Esophagus squamous epithelium (tissue), 5 donors: ENCODE measurements around the gene CRYBB1. TPM values are rescaled to one million over a fixed set of nuclear protein-coding genes. Genes with fewer than 3 reads are reported as not detected.

Experiments used
- DNase-seq: peaks from one replicate; lab custom pipeline; 2025; lab: John Stamatoyannopoulos, UW
- H3K27ac ChIP-seq, 4 donors: fragments of 200-600 bp; sonication (generic); one replicate each; pipeline ENCODE4 v1.5.1; 2016 to 2019; ENCODE audit warnings: mild to moderate bottlenecking in 1 of 4
- H3K27me3 ChIP-seq, 4 donors: fragments of 200-600 bp; sonication (generic); 1 replicate in 3 of 4; 2 replicates in 1 of 4; pipeline versions ENCODE4 v1.5.1 to v1.6.0; 2017 to 2021; ENCODE audit warnings: antibody characterized with exemption in 1 of 4
- H3K36me3 ChIP-seq, 3 donors: fragments of 200-600 bp; sonication (generic); one replicate each; pipeline ENCODE4 v1.5.1; 2016 to 2019
- H3K4me1 ChIP-seq, 3 donors: fragments of 200-600 bp; sonication (generic); one replicate each; pipeline ENCODE4 v1.5.1; 2017 to 2019
- H3K4me3 ChIP-seq, 4 donors: fragments of 200-600 bp; sonication (generic); 1 replicate in 3 of 4; 2 replicates in 1 of 4; pipeline ENCODE4 v1.5.1; 2016 to 2019; ENCODE audit warnings: mild to moderate bottlenecking in 2 of 4, moderate library complexity in 1 of 4
- H3K9me3 ChIP-seq, 3 donors: fragments of 200-600 bp; sonication (generic); one replicate each; pipeline ENCODE4 v1.5.1; 2016 to 2019
- POLR2A ChIP-seq, 4 donors: fragments of 450-650 bp; IDR thresholded peaks; one replicate each; pipeline ENCODE4 v1.6.1; 2017; ENCODE audit warnings: antibody characterized with exemption in 4 of 4, mild to moderate bottlenecking in 4 of 4, moderate library complexity in 3 of 4
- WGBS, 2 donors: methylation state at CpG; one replicate each; pipeline ENCODE4 v1.1.5; 2018; 5-methylcytosine and 5-hydroxymethylcytosine counted together
- intact Hi-C: fragments of 100-400 bp; cut with DNase I; formaldehyde crosslinking; loops from one replicate; pipeline ENCODE4 v1.15.0; 2022
- total RNA-seq, 4 donors: library from RNA; depleted of rRNA; stranded (reverse); fragments of >200 nt; gene quantifications; one replicate each; pipeline ENCODE4 v1.1.0, GENCODE V29; 2016
- TF ChIP-seq, protein P1 (sequence below), 6 experiments: fragments of 450-650 bp in 4 of 6; fragments of 200-600 bp in 2 of 6; sonication (generic) in 2 of 6; IDR thresholded peaks; one replicate each; pipeline ENCODE4 v1.5.1; 2016 to 2019; ENCODE audit warnings: antibody characterized with exemption in 6 of 6, mild to moderate bottlenecking in 4 of 6, moderate library complexity in 4 of 6
- donor health status: DM: yes; HTN: yes; CAD: no.

CRYBB1 gene
- total RNA-seq, 4 donors from 2014 or later = 0.95 TPM; not detected in 3

DNA sequence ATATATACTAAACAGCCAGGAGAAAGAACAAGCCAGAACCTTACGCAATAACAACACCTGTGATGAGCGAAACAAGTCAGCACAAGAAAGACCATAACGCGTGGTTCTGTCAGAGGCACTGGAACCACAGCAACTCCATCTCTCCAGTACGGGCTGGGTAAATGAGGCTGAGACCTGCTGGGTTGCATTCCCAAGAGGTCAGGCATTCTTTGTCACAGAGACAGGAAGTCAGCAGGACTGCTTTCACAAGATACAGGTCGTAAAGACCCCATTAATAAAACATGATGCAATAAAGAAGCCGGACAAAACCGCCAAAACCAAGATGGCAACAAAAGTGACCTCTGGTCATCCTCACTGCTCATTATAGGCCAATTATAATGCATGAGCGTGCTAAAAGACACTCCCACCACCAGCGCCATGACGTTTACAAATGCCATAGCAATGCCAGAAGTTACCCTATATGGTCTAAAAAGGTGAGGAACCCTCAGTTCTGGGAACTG, 49.6 kb downstream of the CRYBB1 start:
- Histone ChIP-seq H3K9me3 (no peaks in the 10 kb centered on the region), H3K27ac (peak overlapping the region; percentile 73 to 82 (median 76)), H3K36me3 (no peaks in the 10 kb centered on the region), H3K4me1 (peaks cover 10 to 75% (median 36%) of the 10 kb centered on the region in 3 donors), H3K27me3 (no peaks in the 10 kb centered on the region), H3K4me3 (peak overlapping the region in 2 of 4 donors; percentile 4 to 14)
- no peak for DNase-seq
- intact Hi-C loops = no loop called here
- WGBS, 2 donors = 38 to 41% methylated on average over 11 of the region's 11 CpGs
- TF ChIP-seq, protein P1, sequence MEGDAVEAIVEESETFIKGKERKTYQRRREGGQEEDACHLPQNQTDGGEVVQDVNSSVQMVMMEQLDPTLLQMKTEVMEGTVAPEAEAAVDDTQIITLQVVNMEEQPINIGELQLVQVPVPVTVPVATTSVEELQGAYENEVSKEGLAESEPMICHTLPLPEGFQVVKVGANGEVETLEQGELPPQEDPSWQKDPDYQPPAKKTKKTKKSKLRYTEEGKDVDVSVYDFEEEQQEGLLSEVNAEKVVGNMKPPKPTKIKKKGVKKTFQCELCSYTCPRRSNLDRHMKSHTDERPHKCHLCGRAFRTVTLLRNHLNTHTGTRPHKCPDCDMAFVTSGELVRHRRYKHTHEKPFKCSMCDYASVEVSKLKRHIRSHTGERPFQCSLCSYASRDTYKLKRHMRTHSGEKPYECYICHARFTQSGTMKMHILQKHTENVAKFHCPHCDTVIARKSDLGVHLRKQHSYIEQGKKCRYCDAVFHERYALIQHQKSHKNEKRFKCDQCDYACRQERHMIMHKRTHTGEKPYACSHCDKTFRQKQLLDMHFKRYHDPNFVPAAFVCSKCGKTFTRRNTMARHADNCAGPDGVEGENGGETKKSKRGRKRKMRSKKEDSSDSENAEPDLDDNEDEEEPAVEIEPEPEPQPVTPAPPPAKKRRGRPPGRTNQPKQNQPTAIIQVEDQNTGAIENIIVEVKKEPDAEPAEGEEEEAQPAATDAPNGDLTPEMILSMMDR (IDR thresholded peaks at IDR 0.05) = no peak
- TF ChIP-seq POLR2A (IDR thresholded peaks at IDR 0.05) = no peak

DNA sequence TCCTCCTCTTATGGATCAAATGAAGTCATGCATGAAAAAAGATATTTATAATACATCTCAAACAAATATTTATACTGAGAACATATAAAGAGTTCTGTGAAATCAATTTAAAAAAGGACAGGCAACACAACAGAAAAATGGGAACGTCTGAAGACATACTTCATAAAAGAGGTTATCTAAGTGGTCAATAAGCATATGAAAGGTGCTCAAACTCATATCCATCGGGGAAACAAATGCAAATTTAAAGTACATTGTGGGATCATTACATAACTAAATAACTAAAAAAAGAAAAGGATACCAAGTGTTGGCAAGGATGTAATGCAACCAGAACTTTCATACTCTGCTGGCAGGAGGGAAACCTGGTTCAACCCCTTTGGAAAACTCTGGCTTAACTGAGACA, 50.2 kb downstream of the CRYBB1 start:
- intact Hi-C loops = no loop called here
- Histone ChIP-seq H3K9me3 (no peaks in the 10 kb centered on the region), H3K27ac (peak overlapping the region; percentile 53 to 82 (median 76)), H3K27me3 (no peaks in the 10 kb centered on the region), H3K4me3 (no peak overlapping the region), H3K36me3 (no peaks in the 10 kb centered on the region), H3K4me1 (peaks cover 10 to 76% (median 36%) of the 10 kb centered on the region in 3 donors)
- TF ChIP-seq, protein P1 (IDR thresholded peaks at IDR 0.05) = no peak
- no peak for TF ChIP-seq POLR2A (IDR thresholded peaks at IDR 0.05)
- DNase-seq = no peak
- 30 to 39% methylated on average over 2 of the region's 2 CpGs for WGBS, 2 donors

DNA sequence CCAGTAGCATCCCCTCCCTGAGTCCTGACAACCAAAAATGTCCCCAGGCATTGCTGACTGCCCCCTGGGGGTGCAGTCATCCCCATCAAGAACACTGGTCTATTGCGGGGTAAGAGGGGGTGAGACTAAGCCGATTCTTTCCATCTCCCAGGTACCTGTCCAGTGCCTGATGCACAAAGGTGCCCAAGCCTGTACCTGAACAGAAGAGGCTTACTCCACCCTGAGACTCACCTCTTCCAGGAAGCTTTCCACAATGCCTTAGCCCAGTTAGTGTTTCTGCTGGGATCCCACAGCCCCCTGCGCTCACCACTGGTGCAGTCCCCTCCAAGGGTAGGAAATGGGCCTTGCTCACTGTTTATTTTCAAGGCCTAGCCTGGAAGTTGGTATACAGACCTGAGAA, 50.8 kb downstream of the CRYBB1 start:
- Histone ChIP-seq H3K9me3 (no peaks in the 10 kb centered on the region), H3K36me3 (no peaks in the 10 kb centered on the region), H3K4me3 (no peak overlapping the region), H3K27ac (peak overlapping the region in 3 of 4 donors; percentile 76 to 82 (median 77)), H3K4me1 (peaks cover 10 to 82% (median 37%) of the 10 kb centered on the region in 3 donors), H3K27me3 (no peaks in the 10 kb centered on the region)
- intact Hi-C loops = no loop called here
- TF ChIP-seq, protein P1 (IDR thresholded peaks at IDR 0.05) = no peak
- no peak for TF ChIP-seq POLR2A (IDR thresholded peaks at IDR 0.05)
- DNase-seq = no peak
- WGBS, 2 donors = 90% methylated on average over 2 of the region's 3 CpGs; no CpG with 5 or more reads in 1 of the 2 donors

DNA sequence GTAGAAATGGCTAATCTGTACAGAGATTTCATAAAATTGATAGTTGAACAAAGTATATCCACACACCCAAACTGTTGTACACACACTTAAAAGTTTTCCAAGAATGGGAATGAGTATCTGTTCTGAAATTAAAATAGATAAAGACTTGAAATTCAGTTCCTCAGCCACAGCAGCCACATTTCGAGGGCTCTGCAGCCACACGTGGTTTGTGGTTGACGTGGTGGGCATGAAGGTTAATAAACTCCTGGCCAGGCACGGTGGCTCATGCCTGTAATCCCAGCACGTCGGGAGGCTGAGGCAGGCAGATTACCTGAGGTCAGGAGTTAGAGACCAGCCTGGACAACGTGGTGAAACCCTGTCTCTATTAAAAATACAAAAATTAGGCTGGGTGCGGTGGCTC, 51.9 kb downstream of the CRYBB1 start:
- Histone ChIP-seq H3K36me3 (no peaks in the 10 kb centered on the region), H3K27me3 (no peaks in the 10 kb centered on the region), H3K4me3 (no peak overlapping the region), H3K27ac (no peak overlapping the region), H3K9me3 (no peaks in the 10 kb centered on the region), H3K4me1 (peaks cover 10 to 88% (median 39%) of the 10 kb centered on the region in 3 donors)
- 78 to 81% methylated on average over 8 of the region's 8 CpGs for WGBS, 2 donors
- intact Hi-C loops = no loop called here
- DNase-seq = no peak
- TF ChIP-seq, protein P1 (IDR thresholded peaks at IDR 0.05) = no peak
- no peak for TF ChIP-seq POLR2A (IDR thresholded peaks at IDR 0.05)

DNA sequence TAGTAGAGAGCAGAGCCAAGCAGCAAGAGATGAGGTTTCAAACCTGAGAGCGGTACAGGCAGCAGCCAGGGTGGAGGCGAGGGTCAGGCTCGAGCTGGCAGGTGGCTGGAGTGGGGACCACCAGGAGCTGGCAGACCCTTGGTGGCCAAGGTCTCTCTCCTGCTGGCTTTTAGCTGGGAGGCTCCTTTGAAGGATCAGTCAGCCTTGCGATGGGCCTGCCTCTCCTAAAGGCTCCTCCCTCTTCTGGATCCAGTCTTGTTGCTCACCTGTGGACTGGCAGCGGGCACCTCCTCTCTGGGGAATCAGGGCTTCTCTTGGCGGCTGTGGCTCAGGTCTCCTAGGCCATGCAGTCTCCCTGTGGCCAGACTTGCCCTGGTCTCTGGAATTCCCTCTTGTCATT, 52.6 kb downstream of the CRYBB1 start:
- no peak for DNase-seq
- Histone ChIP-seq H3K27ac (peak overlapping the region in 1 of 4 donors; percentile 33), H3K4me3 (no peak overlapping the region), H3K4me1 (peaks cover 8 to 81% (median 39%) of the 10 kb centered on the region in 3 donors), H3K9me3 (no peaks in the 10 kb centered on the region), H3K36me3 (no peaks in the 10 kb centered on the region), H3K27me3 (no peaks in the 10 kb centered on the region)
- WGBS, 2 donors = 20 to 81% methylated on average over 1 to 3 of the region's 6 CpGs
- intact Hi-C loops = no loop called here
- TF ChIP-seq, protein P1 (IDR thresholded peaks at IDR 0.05) = no peak
- TF ChIP-seq POLR2A (IDR thresholded peaks at IDR 0.05) = no peak
